ENCODE measurements around the gene B3GNT8. TPM values are rescaled to one million over a fixed set of nuclear protein-coding genes. Genes with fewer than 3 reads are reported as not detected.

The B3GNT8 gene
- total and polyA plus RNA-seq, 2 experiments from 2014 or later, result 5.3 to 17.7 TPM

DNA sequence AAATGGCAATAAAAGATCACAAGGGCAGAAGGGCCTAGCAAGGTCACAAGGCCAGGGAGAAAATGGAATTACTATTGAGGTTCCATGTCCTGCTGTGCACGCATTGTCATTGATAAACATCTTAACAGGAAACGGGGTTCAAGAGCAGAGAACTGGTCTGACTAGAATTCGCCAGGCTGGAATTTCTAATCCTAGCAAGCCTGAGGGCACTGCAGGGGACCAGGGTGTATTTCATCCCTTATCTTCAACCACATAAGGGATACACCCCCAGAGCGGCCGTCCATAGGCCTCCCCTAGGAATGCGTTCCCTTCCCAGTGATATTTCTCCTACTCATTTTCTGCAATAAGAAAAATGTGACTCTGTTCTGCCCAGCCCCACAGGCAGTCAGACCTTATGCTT is 35.3 kb upstream of the B3GNT8 start:
- 73% methylated on average over 6 of the region's 6 CpGs for WGBS (ENCODE audit: low lambda C conversion rate, missing lambda C conversion rate)
- Histone ChIP-seq H3K27ac (no peak overlapping the region), H3K4me1 (ENCODE audit: insufficient read depth) (no peaks in the 10 kb centered on the region), H3K36me3 (replicated peaks; ENCODE audit: insufficient read depth, low read depth) (no peaks in the 10 kb centered on the region), H3K9me2 (replicated peaks; ENCODE audit: insufficient read depth) (no peaks in the 10 kb centered on the region), H3K4me2 (no peak overlapping the region), H4K20me1 (ENCODE audit: insufficient read depth, poor library complexity, severe bottlenecking) (no peaks in the 10 kb centered on the region), H3K4me3 (no peak overlapping the region), H3K27me3 (no peaks in the 10 kb centered on the region), H3K79me2 (no peaks in the 10 kb centered on the region), H2AFZ (no peak overlapping the region), H3K9me3 (ENCODE audit: low read depth) (no peaks in the 10 kb centered on the region)
- no peak for TF ChIP-seq EZH2 (IDR thresholded peaks at IDR 0.05; ENCODE audit: borderline replicate concordance)
- no peak for DNase-seq (ENCODE audit: low spot score)

DNA sequence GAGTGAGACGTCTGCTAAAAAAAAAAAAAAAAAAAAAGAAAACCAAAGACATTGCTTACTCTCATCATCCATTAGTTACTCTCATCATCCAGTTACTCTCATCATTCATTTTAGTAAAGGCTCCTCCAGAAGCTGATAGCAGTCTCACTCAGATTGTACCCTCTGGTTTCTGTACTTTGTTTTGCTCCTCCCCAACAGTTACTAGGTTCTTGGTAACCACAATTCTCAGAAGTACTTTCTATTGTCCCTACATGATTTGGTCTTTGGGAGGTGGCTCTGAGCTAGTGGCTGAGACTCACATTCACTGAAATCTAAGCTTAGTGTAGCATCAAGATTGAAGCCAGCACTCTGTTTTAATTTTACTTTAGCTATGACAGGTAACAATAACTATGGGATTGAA is 30.1 kb upstream of the B3GNT8 start:
- H3K27ac ChIP-seq, result no peak overlapping the region
- TF ChIP-seq, protein P1, sequence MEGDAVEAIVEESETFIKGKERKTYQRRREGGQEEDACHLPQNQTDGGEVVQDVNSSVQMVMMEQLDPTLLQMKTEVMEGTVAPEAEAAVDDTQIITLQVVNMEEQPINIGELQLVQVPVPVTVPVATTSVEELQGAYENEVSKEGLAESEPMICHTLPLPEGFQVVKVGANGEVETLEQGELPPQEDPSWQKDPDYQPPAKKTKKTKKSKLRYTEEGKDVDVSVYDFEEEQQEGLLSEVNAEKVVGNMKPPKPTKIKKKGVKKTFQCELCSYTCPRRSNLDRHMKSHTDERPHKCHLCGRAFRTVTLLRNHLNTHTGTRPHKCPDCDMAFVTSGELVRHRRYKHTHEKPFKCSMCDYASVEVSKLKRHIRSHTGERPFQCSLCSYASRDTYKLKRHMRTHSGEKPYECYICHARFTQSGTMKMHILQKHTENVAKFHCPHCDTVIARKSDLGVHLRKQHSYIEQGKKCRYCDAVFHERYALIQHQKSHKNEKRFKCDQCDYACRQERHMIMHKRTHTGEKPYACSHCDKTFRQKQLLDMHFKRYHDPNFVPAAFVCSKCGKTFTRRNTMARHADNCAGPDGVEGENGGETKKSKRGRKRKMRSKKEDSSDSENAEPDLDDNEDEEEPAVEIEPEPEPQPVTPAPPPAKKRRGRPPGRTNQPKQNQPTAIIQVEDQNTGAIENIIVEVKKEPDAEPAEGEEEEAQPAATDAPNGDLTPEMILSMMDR (IDR thresholded peaks at IDR 0.05; ENCODE audit: poor library complexity), result no peak
- no peak for TF ChIP-seq EZH2 (IDR thresholded peaks at IDR 0.05; ENCODE audit: borderline replicate concordance)
- TF ChIP-seq EZH2phosphoT487 (IDR thresholded peaks at IDR 0.05; ENCODE audit: low read depth, severe bottlenecking, unreplicated experiment), result no peak
- no peaks in the 10 kb centered on the region for H3K9me2 ChIP-seq (replicated peaks; ENCODE audit: insufficient read depth)
- no peak overlapping the region for H3K4me3 ChIP-seq
- H4K20me1 ChIP-seq (ENCODE audit: insufficient read depth, poor library complexity, severe bottlenecking), result no peaks in the 10 kb centered on the region
- no peaks in the 10 kb centered on the region for H3K27me3 ChIP-seq
- no peaks in the 10 kb centered on the region for H3K4me1 ChIP-seq (ENCODE audit: insufficient read depth)
- no peaks in the 10 kb centered on the region for H3K79me2 ChIP-seq
- H3K4me2 ChIP-seq, result no peak overlapping the region
- H3K9me3 ChIP-seq (ENCODE audit: low read depth), result no peaks in the 10 kb centered on the region
- WGBS (ENCODE audit: low lambda C conversion rate, missing lambda C conversion rate), result 71% methylated on average over 1 of the region's 1 CpG
- no peak overlapping the region for H2AFZ ChIP-seq
- no peaks in the 10 kb centered on the region for H3K36me3 ChIP-seq (replicated peaks; ENCODE audit: insufficient read depth, low read depth)
- DNase-seq (ENCODE audit: low spot score), result no peak

DNA sequence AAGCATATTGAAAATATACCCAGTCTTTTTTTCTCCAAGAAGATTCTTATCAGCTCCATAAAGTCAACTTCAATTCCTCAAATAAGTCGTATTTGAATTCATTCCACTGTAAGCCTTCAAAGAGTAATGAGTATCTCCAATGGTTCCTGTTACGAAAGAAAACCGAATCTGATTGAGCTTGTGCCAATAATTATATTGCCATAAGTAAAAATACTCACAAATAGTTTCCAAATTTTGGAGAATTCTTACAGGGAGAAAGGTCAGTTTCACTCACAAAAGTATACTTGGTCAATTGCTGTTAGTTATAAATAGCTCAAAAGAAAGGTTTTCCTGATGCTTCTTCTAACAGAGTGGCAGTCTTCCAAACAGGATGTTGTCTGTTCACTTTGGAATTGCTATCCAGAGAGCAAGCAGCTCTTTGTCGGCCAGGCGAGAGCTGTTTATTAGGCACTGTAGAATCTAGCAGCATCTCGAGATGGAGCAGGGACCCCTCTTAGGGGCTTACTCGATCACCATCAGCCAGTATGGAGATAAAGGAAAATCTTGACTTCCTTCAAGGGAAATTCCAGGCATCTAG is 29.3 kb upstream of the B3GNT8 start:
- Histone ChIP-seq H3K9me3 (ENCODE audit: low read depth) (no peaks in the 10 kb centered on the region), H3K27me3 (no peaks in the 10 kb centered on the region), H3K9me2 (replicated peaks; ENCODE audit: insufficient read depth) (no peaks in the 10 kb centered on the region), H2AFZ (no peak overlapping the region), H3K36me3 (replicated peaks; ENCODE audit: insufficient read depth, low read depth) (no peaks in the 10 kb centered on the region), H3K4me3 (no peak overlapping the region), H3K27ac (no peak overlapping the region), H3K4me1 (ENCODE audit: insufficient read depth) (no peaks in the 10 kb centered on the region), H3K4me2 (no peak overlapping the region), H4K20me1 (ENCODE audit: insufficient read depth, poor library complexity, severe bottlenecking) (no peaks in the 10 kb centered on the region), H3K79me2 (no peaks in the 10 kb centered on the region)
- DNase-seq (ENCODE audit: low spot score), result no peak
- WGBS (ENCODE audit: low lambda C conversion rate, missing lambda C conversion rate), result 62% methylated on average over 7 of the region's 7 CpGs
- no peak for TF ChIP-seq EZH2phosphoT487 (IDR thresholded peaks at IDR 0.05; ENCODE audit: low read depth, severe bottlenecking, unreplicated experiment)
- TF ChIP-seq, protein P1 (IDR thresholded peaks at IDR 0.05; ENCODE audit: poor library complexity), result no peak
- TF ChIP-seq EZH2 (IDR thresholded peaks at IDR 0.05; ENCODE audit: borderline replicate concordance), result no peak

DNA sequence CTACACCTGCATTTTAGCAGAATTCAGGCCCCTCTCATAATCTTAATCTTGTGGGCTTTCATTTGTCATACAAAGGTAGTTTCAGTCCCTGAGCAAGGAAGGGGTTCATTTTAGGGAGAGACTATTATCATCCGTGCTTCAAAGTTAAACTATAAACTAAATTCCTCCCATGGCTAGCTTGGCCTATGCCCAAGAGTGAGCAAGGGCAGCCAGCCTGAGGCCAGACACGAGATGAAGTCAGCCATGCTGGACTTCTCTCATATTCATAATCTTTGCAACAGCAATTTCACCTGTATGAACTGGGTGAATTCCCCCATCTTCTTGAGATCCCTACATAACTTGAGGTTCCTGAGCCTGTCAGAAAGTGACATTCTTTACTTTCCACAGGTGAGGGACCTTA is 28.8 kb upstream of the B3GNT8 start:
- WGBS (ENCODE audit: low lambda C conversion rate, missing lambda C conversion rate), result 41% methylated on average over 2 of the region's 2 CpGs
- no peak overlapping the region for H3K4me3 ChIP-seq
- no peaks in the 10 kb centered on the region for H3K4me1 ChIP-seq (ENCODE audit: insufficient read depth)
- H3K27ac ChIP-seq, result no peak overlapping the region
- no peak for TF ChIP-seq EZH2 (IDR thresholded peaks at IDR 0.05; ENCODE audit: borderline replicate concordance)
- TF ChIP-seq EZH2phosphoT487 (IDR thresholded peaks at IDR 0.05; ENCODE audit: low read depth, severe bottlenecking, unreplicated experiment), result no peak
- TF ChIP-seq, protein P1 (IDR thresholded peaks at IDR 0.05; ENCODE audit: poor library complexity), result no peak
- H3K79me2 ChIP-seq, result no peaks in the 10 kb centered on the region
- H3K4me2 ChIP-seq, result no peak overlapping the region
- no peaks in the 10 kb centered on the region for H3K9me3 ChIP-seq (ENCODE audit: low read depth)
- no peaks in the 10 kb centered on the region for H3K36me3 ChIP-seq (replicated peaks; ENCODE audit: insufficient read depth, low read depth)
- DNase-seq (ENCODE audit: low spot score), result no peak
- H2AFZ ChIP-seq, result no peak overlapping the region
- H4K20me1 ChIP-seq (ENCODE audit: insufficient read depth, poor library complexity, severe bottlenecking), result no peaks in the 10 kb centered on the region
- no peaks in the 10 kb centered on the region for H3K27me3 ChIP-seq
- H3K9me2 ChIP-seq (replicated peaks; ENCODE audit: insufficient read depth), result no peaks in the 10 kb centered on the region

Measured in hepatocyte (in vitro differentiated cells).